Caco-2 (cell line): ENCODE measurements around the gene LITAF. TPM values are rescaled to one million over a fixed set of nuclear protein-coding genes. Genes with fewer than 3 reads are reported as not detected.
"Not testable (repeated sequence)": the region's sequence is repeated elsewhere in the genome, so short reads cannot be mapped to it uniquely, and the experiment has no call there.

ENCODE experiments used
- BruUV-seq: library from RNA; stranded (reverse); fragments of 400-500 nt; replicated peaks from 2 replicates; lab custom pipeline; 2021; lab: Mats Ljungman, UMichigan
- CTCF ChIA-PET: fragments of 300-600 bp; sonication (Branson Sonifier 250); formaldehyde crosslinking; loops from one replicate; lab custom pipeline; 2022; ENCODE audit warnings: antibody characterized with exemption; lab: Charles Lee
- POLR2A ChIA-PET: fragments of 300-600 bp; sonication (Branson Sonifier 250); formaldehyde crosslinking; loops from one replicate; lab custom pipeline; 2022; ENCODE audit warnings: antibody characterized with exemption; lab: Charles Lee
- DNase-seq, 2 experiments: peaks; one replicate each; pipeline versions ENCODE4 v3.0.0 to v3.0.0-alpha.2; 2020 to 2022
- H3K27me3 ChIP-seq: replicated peaks from 2 replicates; pipeline ENCODE4 v1.6.0; 2011; ENCODE audit warnings: low read length; ENCODE audit not compliant: control insufficient read depth, insufficient read depth
- H3K36me3 ChIP-seq: 2 replicates; pipeline ENCODE4 v1.5.1; 2011; ENCODE audit warnings: low read length; ENCODE audit not compliant: control insufficient read depth, insufficient read depth
- H3K4me1 ChIP-seq: fragments of 250-450 bp; sonication (Bioruptor Pico); 2 replicates; pipeline ENCODE4 v1.5.1; 2020; ENCODE audit warnings: mild to moderate bottlenecking
- H3K4me3 ChIP-seq: 2 replicates; pipeline ENCODE4 v1.5.1; 2011; ENCODE audit warnings: low read depth, mild to moderate bottlenecking, control low read depth, low read length
- H3K9me3 ChIP-seq: fragments of 250-450 bp; sonication (Bioruptor Pico); 2 replicates; pipeline ENCODE4 v1.5.1; 2020; ENCODE audit warnings: mild to moderate bottlenecking, moderate library complexity
- H3K27ac Mint-ChIP-seq: one replicate; pipeline ENCODE4 v1.8.0; 2022; ENCODE audit warnings: mixed read lengths; ENCODE audit not compliant: unreplicated experiment
- H3K27me3 Mint-ChIP-seq: one replicate; pipeline ENCODE4 v1.8.0; 2022; ENCODE audit warnings: mixed read lengths; ENCODE audit not compliant: insufficient read depth, unreplicated experiment
- H3K36me3 Mint-ChIP-seq: one replicate; pipeline ENCODE4 v1.8.0; 2022; ENCODE audit warnings: mild to moderate bottlenecking, mixed read lengths; ENCODE audit not compliant: insufficient read depth, unreplicated experiment
- H3K4me1 Mint-ChIP-seq: one replicate; pipeline ENCODE4 v1.8.0; 2022; ENCODE audit warnings: low read depth, mixed read lengths; ENCODE audit not compliant: unreplicated experiment
- H3K4me3 Mint-ChIP-seq: one replicate; pipeline ENCODE4 v1.8.0; 2022; ENCODE audit warnings: mild to moderate bottlenecking, moderate library complexity, mixed read lengths; ENCODE audit not compliant: unreplicated experiment
- H3K9me3 Mint-ChIP-seq: one replicate; pipeline ENCODE4 v1.8.0; 2022; ENCODE audit warnings: mixed read lengths; ENCODE audit not compliant: unreplicated experiment
- CTCF ChIP-seq, 2 experiments: fragments of 200-600 bp in 1 of 2; IDR thresholded peaks; 1 replicate in 1 of 2; 2 replicates in 1 of 2; pipeline versions ENCODE4 v1.5.1 to v1.8.0; 2011 to 2022; ENCODE audit warnings: antibody characterized with exemption in 1 of 2, control low read depth in 1 of 2, inconsistent platforms in 1 of 2, low read depth in 1 of 2, low read length in 1 of 2, mild to moderate bottlenecking in 1 of 2, moderate library complexity in 1 of 2; ENCODE audit not compliant: insufficient read depth in 1 of 2, severe bottlenecking in 1 of 2, unreplicated experiment in 1 of 2
- intact Hi-C: fragments of 100-400 bp; cut with micrococcal nuclease; formaldehyde crosslinking; loops from one replicate; pipeline ENCODE4 v1.10.0; 2022; ENCODE audit not compliant: unreplicated experiment
- total RNA-seq: library from RNA; stranded (reverse); gene quantifications from 2 replicates; pipeline ENCODE4 v1.2.3, GENCODE V29; 2022

The LITAF gene
- total RNA-seq, 1 experiment from 2014 or later: 60.9 TPM

- H3K36me3 ChIP-seq: no peaks in the 10 kb centered on the region
- no peak overlapping the region for H3K4me3 ChIP-seq
- intact Hi-C loops: no loop called here
- H3K4me1 Mint-ChIP-seq: no peaks in the 10 kb centered on the region
- H3K27ac Mint-ChIP-seq: no peak overlapping the region
- H3K4me1 ChIP-seq: peaks cover 18% of the 10 kb centered on the region
- H3K27me3 ChIP-seq: no peaks in the 10 kb centered on the region
- H3K36me3 Mint-ChIP-seq: peaks cover 12% of the 10 kb centered on the region
- no peaks in the 10 kb centered on the region for H3K27me3 Mint-ChIP-seq
- H3K9me3 ChIP-seq: no peaks in the 10 kb centered on the region
- no peak for DNase-seq
- ChIA-PET CTCF (no interaction called here), POLR2A (no interaction called here)
- BruUV-seq: no TSS peak
- no peak for TF ChIP-seq CTCF (IDR thresholded peaks at IDR 0.05; ENCODE audit: insufficient read depth in 1 of 2, low read depth in 1 of 2, low read length in 1 of 2, severe bottlenecking in 1 of 2, unreplicated experiment in 1 of 2)
- H3K4me3 Mint-ChIP-seq: no peak overlapping the region
- no peaks in the 10 kb centered on the region for H3K9me3 Mint-ChIP-seq
Observed at GRCh38 chr16:11582157-11582814, 4.4 kb downstream of the LITAF start.

- ChIA-PET POLR2A (no interaction called here), CTCF (no interaction called here)
- H3K9me3 ChIP-seq: no peaks in the 10 kb centered on the region
- no peaks in the 10 kb centered on the region for H3K9me3 Mint-ChIP-seq
- no peak for DNase-seq
- no peaks in the 10 kb centered on the region for H3K27me3 ChIP-seq
- H3K36me3 Mint-ChIP-seq: peaks cover 6% of the 10 kb centered on the region
- no peaks in the 10 kb centered on the region for H3K36me3 ChIP-seq
- H3K4me3 Mint-ChIP-seq: no peak overlapping the region
- intact Hi-C loops: no loop called here
- no peaks in the 10 kb centered on the region for H3K4me1 Mint-ChIP-seq
- BruUV-seq: no TSS peak
- no peak for TF ChIP-seq CTCF (IDR thresholded peaks at IDR 0.05; ENCODE audit: insufficient read depth in 1 of 2, low read depth in 1 of 2, low read length in 1 of 2, severe bottlenecking in 1 of 2, unreplicated experiment in 1 of 2)
- no peak overlapping the region for H3K27ac Mint-ChIP-seq
- no peaks in the 10 kb centered on the region for H3K27me3 Mint-ChIP-seq
- H3K4me1 ChIP-seq: peaks cover 21% of the 10 kb centered on the region
- H3K4me3 ChIP-seq: no peak overlapping the region
Observed at GRCh38 chr16:11581678-11582077, 5.0 kb downstream of the LITAF start.

- Histone ChIP-seq H3K4me1 (peaks cover 22% of the 10 kb centered on the region), H3K36me3 (no peaks in the 10 kb centered on the region), H3K9me3 (no peaks in the 10 kb centered on the region), H3K4me3 (no peak overlapping the region), H3K27me3 (no peaks in the 10 kb centered on the region)
- BruUV-seq: no TSS peak
- intact Hi-C loops: no loop called here
- peaks cover under 1% of the 10 kb centered on the region for H3K36me3 Mint-ChIP-seq
- no peak for DNase-seq
- H3K27ac Mint-ChIP-seq: no peak overlapping the region
- ChIA-PET CTCF (no interaction called here), POLR2A (no interaction called here)
- no peaks in the 10 kb centered on the region for H3K27me3 Mint-ChIP-seq
- H3K9me3 Mint-ChIP-seq: no peaks in the 10 kb centered on the region
- TF ChIP-seq CTCF (IDR thresholded peaks at IDR 0.05; ENCODE audit: insufficient read depth in 1 of 2, low read depth in 1 of 2, low read length in 1 of 2, severe bottlenecking in 1 of 2, unreplicated experiment in 1 of 2): no peak
- no peaks in the 10 kb centered on the region for H3K4me1 Mint-ChIP-seq
- H3K4me3 Mint-ChIP-seq: no peak overlapping the region
Observed at GRCh38 chr16:11580451-11581086, 6.2 kb downstream of the LITAF start.

GRCh38 chr16:11577290-11577660, 9.4 kb downstream of the LITAF start:
- H3K9me3 ChIP-seq, H3K27me3 ChIP-seq, H3K27ac Mint-ChIP-seq, H3K4me3 Mint-ChIP-seq, H3K9me3 Mint-ChIP-seq, H3K4me1 Mint-ChIP-seq, H3K36me3 Mint-ChIP-seq, POLR2A ChIA-PET, DNase-seq, intact Hi-C loops, H3K4me3 ChIP-seq, H3K27me3 Mint-ChIP-seq, H3K36me3 ChIP-seq, CTCF ChIA-PET, BruUV-seq: not testable (repeated sequence)
- H3K4me1 ChIP-seq: peaks cover 11% of the 10 kb centered on the region
